Posterior cingulate gyrus (tissue), 11 donors: Measurements from ENCODE around the gene KAT6B.
"Not testable (repeated sequence)": the region's sequence is repeated elsewhere in the genome, so short reads cannot be mapped to it uniquely, and the experiment has no call there.

Experiments used
- DNase-seq, 10 donors: peaks; one replicate each; pipeline versions ENCODE4 v3.0.0 to v3.0.0-alpha.2; 2020 to 2021; ENCODE audit warnings: mixed read lengths in 3 of 10
- intact Hi-C: fragments of 100-400 bp; cut with DNase I; formaldehyde crosslinking; loops from one replicate; pipeline ENCODE4 v1.15.1; 2023

KAT6B gene

GRCh38 chr10:74855027-74855426 is 28.6 kb downstream of the KAT6B start:
- no peak for DNase-seq
- intact Hi-C loops = no loop called here

DNA sequence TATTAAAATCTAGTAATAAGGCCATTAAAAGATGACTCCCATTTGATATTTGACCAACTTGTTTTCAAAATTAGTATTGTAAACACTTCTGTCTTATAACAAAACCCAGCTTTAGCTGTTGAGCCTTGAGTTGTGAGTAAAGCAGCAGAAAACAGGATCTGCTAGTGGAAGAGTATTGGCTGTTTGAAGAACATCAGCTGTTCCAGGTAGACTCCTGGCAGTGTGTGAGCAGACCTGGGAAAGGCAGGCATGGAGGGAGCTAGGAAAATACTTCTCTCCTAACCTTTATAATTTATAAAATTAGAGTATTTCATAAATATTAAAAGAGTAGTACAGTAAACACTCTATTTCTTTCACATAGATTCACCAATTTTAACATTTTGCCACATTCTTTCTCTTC is 29.0 kb downstream of the KAT6B start:
- no peak for DNase-seq
- intact Hi-C loops = no loop called here

GRCh38 chr10:74856940-74857339 is 30.5 kb downstream of the KAT6B start:
- no peak for DNase-seq
- intact Hi-C loops = no loop called here

DNA sequence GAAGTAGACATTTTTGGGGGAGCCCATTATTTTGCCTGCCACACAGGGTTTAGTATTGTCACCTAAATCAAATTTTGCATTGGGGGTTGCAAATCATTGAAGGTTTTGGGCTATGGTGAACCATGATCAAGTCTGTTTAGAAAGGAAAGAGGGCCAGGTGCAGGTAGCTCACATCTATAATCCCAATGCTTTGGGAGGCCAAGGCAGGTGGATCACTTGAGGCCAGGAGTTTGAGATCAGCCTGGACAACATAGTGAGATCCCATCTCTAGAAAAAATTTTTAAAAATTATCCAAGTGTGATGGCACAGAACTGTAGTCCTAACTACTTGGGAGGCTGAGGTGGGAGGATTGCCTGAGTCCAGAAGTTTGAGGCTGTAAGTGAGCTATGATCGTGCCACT is 31.2 kb downstream of the KAT6B start:
- DNase-seq = no peak
- intact Hi-C loops = no loop called here

DNA sequence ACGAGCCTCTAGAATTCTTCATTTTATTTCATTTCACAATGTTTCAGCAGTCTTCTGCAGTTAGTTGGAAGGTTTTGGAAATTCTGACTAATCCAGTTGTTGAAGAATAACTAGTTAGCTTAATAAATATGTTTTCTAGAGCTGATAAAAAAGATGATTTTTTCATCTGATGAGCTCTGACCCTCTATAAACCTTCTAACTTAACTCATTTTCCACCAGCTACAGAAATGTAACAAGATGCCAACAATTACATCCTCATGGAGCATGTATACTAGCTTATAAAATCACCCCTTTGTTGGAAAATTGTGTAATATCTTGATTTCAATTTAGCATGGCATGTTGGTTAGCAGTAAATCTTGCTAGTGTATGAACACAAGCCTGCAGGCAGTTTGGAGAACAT is 33.1 kb downstream of the KAT6B start:
- intact Hi-C loops = no loop called here

DNA sequence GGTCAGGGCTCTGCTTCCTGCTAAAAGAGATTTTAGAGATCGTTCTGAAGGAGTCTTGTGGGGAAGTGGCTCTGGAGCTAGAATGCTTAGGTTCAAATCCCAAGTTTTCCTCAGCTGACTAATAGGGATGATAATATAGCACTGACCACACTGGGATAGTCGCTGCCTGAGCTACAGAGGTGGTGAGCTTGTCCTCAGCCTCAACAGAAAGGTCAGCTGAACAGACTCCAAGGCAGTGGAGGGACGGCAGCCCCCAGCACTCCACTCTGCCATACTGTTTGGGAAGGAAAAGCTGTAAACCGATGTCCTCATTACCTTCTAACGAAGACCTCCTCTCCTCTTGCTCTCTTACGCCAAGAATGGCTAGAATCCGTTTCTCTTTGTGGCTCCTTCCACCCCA is 36.2 kb downstream of the KAT6B start:
- intact Hi-C loops = no loop called here
- no peak for DNase-seq

More for the DNA sequence above, 33.1 kb downstream of the KAT6B start:
- DNase-seq = no peak

GRCh38 chr10:74863551-74863950 is 37.2 kb downstream of the KAT6B start:
- intact Hi-C loops = no loop called here
- DNase-seq = no peak

DNA sequence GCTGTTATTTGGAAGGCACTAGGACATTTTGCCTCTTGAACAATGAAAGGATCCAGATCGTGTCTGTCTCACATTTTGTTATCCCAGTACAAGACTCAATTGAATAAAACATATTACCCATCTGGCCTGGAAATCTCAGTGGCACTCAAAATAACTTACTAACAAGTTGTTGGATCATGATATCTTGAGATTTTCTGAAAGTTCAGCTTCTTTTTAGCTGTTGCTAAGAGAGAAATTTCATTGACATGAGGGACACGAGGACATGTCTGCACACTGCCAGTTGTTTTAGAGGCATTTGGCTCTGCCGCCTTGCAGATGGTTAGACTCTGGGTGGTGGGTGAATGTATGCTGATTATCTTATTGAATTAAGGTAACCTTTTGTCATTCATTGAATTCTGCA is 41.0 kb downstream of the KAT6B start:
- intact Hi-C loops = no loop called here
- DNase-seq = no peak

- DNase-seq = no peak
- intact Hi-C loops = no loop called here
These were observed 42.1 kb downstream of the KAT6B start for GRCh38 chr10:74868392-74868977.

- DNase-seq = no peak
- intact Hi-C loops = no loop called here
These were observed 43.2 kb downstream of the KAT6B start for GRCh38 chr10:74869635-74870034.

DNA sequence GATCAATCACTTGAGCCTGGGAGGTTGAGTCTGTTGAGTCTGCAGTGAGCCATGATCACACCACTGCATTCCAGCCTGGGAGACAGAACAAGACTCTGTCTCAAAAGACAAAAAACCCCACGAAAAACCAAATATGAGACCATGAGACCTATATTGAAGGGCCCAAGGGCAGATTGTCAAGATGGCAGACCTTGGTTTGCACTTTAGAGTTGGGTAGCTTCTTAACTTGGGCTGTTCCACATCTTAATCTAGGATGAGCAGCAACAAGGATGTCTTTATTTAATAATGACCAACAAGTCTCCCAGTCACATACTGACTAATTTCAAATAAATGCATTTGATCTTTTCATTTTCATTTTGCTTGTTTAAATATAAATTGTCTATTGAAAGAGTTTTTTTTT is 43.8 kb downstream of the KAT6B start:
- intact Hi-C loops = no loop called here
- no peak for DNase-seq

DNA sequence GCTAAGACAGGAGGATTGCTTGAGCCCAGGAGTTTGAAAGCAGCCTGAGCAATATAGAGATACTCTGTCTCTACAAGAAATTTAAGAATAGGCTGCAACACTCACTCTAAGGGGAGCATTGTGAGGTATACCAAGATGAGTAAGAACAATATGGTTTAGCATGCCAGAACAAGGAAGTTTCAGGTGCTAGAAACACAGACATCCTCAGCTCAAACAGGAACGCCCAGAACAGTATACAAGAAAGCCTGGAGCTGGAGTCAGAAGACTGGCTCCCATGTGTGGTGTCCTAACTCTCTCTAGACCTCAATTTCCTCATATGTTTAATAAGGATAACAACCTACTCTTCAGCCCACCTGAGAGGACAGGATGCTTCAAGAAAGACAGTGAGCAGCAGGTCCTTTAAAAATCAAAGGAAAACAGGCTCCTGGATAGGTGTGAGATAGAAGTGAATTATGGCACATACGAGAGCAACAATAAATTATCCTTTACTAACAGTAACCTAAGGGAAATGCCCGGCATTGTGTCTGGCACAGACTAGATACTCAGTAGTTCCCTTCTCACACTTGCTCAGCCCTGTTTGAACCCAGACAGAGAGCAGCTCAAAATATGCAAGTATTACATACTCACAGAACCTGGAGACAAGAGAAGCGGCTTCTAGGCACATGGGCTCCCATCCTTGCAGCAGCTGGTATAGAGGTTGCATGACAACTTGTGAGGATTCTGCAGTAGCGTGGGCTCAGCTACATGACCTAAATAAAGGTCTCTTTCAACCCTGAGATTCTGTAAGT is 45.4 kb downstream of the KAT6B start:
- DNase-seq = peak in 2 of 10 donors; percentile 14 to 81

GRCh38 chr10:74873803-74874454 is 47.5 kb downstream of the KAT6B start:
- intact Hi-C loops = no loop called here
- no peak for DNase-seq

More for the DNA sequence above, 45.4 kb downstream of the KAT6B start:
- intact Hi-C loops = no loop called here

DNA sequence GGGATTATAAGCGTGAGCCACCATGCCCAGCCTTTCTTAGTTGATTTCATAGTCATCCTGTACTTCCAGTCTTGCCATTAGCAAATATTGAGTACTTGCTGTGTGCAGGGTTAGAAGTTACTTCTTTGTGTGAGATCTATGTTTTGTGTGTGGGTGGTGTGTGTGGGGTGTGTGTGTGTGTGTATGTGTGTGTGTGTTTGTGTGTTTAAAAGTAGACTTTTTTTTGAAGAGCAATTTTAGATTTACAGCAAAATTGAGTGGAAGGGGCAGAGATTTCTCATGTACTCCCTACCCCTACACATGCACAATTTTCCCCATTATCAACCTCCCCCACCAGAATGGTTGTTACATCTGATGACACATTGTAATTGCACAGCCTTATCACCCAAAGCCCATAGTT is 48.2 kb downstream of the KAT6B start:
- intact Hi-C loops = no loop called here
- no peak for DNase-seq

DNA sequence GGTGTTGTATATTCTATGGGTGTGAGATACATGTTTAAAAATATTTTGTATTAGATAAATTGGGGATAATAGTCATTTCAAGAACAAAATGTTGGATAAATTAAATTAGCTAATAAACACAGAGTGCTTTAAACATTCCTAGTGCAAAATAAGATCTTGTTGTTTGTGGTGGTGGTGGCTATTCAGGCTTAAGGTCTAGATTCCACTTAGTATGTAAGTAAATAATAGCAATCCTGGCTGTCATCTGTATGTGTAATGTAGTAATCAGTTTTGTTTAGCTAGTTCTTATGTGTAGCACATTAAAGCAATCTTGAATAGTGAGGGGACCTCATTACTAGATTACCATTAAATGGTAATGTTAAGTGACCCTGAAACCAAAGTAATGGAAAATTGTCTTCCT is 48.7 kb downstream of the KAT6B start:
- intact Hi-C loops = no loop called here
- DNase-seq = no peak

- no peak for DNase-seq
- intact Hi-C loops = no loop called here
These were observed 49.6 kb downstream of the KAT6B start for GRCh38 chr10:74875966-74876365.

GRCh38 chr10:74877054-74877453 is 50.7 kb downstream of the KAT6B start:
- intact Hi-C loops, DNase-seq: not testable (repeated sequence)

- intact Hi-C loops = no loop called here
- DNase-seq = no peak
These were observed 51.5 kb downstream of the KAT6B start for GRCh38 chr10:74877898-74878297.

DNA sequence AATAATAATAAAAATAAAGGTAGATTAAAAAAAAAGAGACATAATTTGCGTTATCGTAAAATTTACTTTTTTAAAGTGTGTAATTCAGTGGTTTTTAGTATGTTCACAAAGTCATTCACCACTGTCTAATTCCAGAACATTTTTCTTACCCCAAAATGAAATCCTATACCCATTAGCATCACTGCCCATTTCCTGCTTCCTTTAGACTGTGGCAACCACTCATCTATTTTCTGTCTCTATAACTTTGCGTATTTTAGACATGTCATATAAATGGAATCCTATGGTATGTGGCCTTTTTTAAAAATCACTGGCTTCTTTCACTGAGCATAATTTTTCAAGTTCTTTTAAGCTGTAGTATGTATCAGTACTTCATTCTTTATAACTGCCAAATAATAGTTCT is 53.6 kb downstream of the KAT6B start:
- no peak for DNase-seq
- intact Hi-C loops = no loop called here

GRCh38 chr10:74881253-74881884 is 55.0 kb downstream of the KAT6B start:
- intact Hi-C loops = no loop called here
- no peak for DNase-seq

GRCh38 chr10:74882427-74882826 is 56.0 kb downstream of the KAT6B start:
- intact Hi-C loops = no loop called here
- DNase-seq = no peak
